ENCODE measurements around the gene HBQ1.
"Not testable (repeated sequence)": the region's sequence is repeated elsewhere in the genome, so short reads cannot be mapped to it uniquely, and the experiment has no call there.

The HBQ1 gene

GRCh38 chr16:180101-180675 is at the start of gene HBQ1:
TSS of gene HBQ1 (plus strand) at chr16:180459. CDS start at chr16:180487, 28 bp downstream.
- DNase-seq, result no peak

- no peak for DNase-seq
Observed at GRCh38 chr16:130533-131173, 49.6 kb upstream of the HBQ1 start.

- no peak for DNase-seq
Observed at GRCh38 chr16:132120-132519, 48.1 kb upstream of the HBQ1 start.

GRCh38 chr16:133716-134115 is 46.5 kb upstream of the HBQ1 start:
- no peak for DNase-seq

- DNase-seq, result no peak
Observed at GRCh38 chr16:138049-138417, 42.2 kb upstream of the HBQ1 start.

- no peak for DNase-seq
Observed at GRCh38 chr16:140175-140857, 39.9 kb upstream of the HBQ1 start.

- DNase-seq, result no peak
Observed at GRCh38 chr16:142405-142967, 37.8 kb upstream of the HBQ1 start.

- DNase-seq, result no peak
Observed at GRCh38 chr16:143047-143446, 37.2 kb upstream of the HBQ1 start.

- no peak for DNase-seq
Observed at GRCh38 chr16:143456-143855, 36.8 kb upstream of the HBQ1 start.

GRCh38 chr16:144797-145252 is 35.4 kb upstream of the HBQ1 start:
- no peak for DNase-seq

GRCh38 chr16:146646-147045 is 33.6 kb upstream of the HBQ1 start:
- DNase-seq, result no peak

GRCh38 chr16:149024-149660 is 31.1 kb upstream of the HBQ1 start:
- DNase-seq, result no peak

GRCh38 chr16:152141-153128 is 27.8 kb upstream of the HBQ1 start, which contains the start of gene HBZ:
TSS of gene HBZ (plus strand) at chr16:152644. CDS start at chr16:152910, 266 bp downstream.
- no peak for DNase-seq

- not testable (repeated sequence) for DNase-seq
Observed at GRCh38 chr16:153129-153521, 27.1 kb upstream of the HBQ1 start.

- not testable (repeated sequence) for DNase-seq
Observed at GRCh38 chr16:153550-154216, 26.6 kb upstream of the HBQ1 start.

- DNase-seq, result no peak
Observed at GRCh38 chr16:154217-155030, 25.8 kb upstream of the HBQ1 start.

GRCh38 chr16:155031-155398 is 25.2 kb upstream of the HBQ1 start:
- DNase-seq, result no peak

GRCh38 chr16:159136-159849 is 21.0 kb upstream of the HBQ1 start:
- no peak for DNase-seq

- not testable (repeated sequence) for DNase-seq
Observed at GRCh38 chr16:160242-160641, 20.0 kb upstream of the HBQ1 start.

- DNase-seq, result no peak
Observed at GRCh38 chr16:160691-161190, 19.5 kb upstream of the HBQ1 start.
